ENCODE measurements around the gene ADH4. TPM values are rescaled to one million over a fixed set of nuclear protein-coding genes. Genes with fewer than 3 reads are reported as not detected.
"Not testable (repeated sequence)": the region's sequence is repeated elsewhere in the genome, so short reads cannot be mapped to it uniquely, and the experiment has no call there.

Gene ADH4
- total RNA-seq, 2 experiments from 2014 or later: not detected

GRCh38 chr4:99120501-99120900 is 23.6 kb downstream of the ADH4 start:
- intact Hi-C loops (cut with micrococcal nuclease; ENCODE audit: unreplicated experiment): no loop called here
- no peak for DNase-seq (ENCODE audit: low spot score)
- H2AFZ ChIP-seq (ENCODE audit: low read length): no peak overlapping the region
- TF ChIP-seq, protein P1, sequence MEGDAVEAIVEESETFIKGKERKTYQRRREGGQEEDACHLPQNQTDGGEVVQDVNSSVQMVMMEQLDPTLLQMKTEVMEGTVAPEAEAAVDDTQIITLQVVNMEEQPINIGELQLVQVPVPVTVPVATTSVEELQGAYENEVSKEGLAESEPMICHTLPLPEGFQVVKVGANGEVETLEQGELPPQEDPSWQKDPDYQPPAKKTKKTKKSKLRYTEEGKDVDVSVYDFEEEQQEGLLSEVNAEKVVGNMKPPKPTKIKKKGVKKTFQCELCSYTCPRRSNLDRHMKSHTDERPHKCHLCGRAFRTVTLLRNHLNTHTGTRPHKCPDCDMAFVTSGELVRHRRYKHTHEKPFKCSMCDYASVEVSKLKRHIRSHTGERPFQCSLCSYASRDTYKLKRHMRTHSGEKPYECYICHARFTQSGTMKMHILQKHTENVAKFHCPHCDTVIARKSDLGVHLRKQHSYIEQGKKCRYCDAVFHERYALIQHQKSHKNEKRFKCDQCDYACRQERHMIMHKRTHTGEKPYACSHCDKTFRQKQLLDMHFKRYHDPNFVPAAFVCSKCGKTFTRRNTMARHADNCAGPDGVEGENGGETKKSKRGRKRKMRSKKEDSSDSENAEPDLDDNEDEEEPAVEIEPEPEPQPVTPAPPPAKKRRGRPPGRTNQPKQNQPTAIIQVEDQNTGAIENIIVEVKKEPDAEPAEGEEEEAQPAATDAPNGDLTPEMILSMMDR (conservative IDR thresholded peaks at IDR 0.05; ENCODE audit: low read length): no peak
- TF ChIP-seq EZH2phosphoT487 (IDR thresholded peaks at IDR 0.05; ENCODE audit: borderline replicate concordance, low read depth, low read length): no peak
- H3K9me3 ChIP-seq (ENCODE audit: low read length): no peaks in the 10 kb centered on the region
- H3K9me2 ChIP-seq (ENCODE audit: insufficient read depth, low read length): no peaks in the 10 kb centered on the region
- H3K4me1 ChIP-seq (ENCODE audit: insufficient read depth, low read length, poor library complexity, severe bottlenecking): no peaks in the 10 kb centered on the region
- BruUV-seq (replicated peaks): no TSS peak
- no peaks in the 10 kb centered on the region for H3K36me3 ChIP-seq (ENCODE audit: insufficient read depth, low read length)
- H3K4me2 ChIP-seq (ENCODE audit: low read length): no peak overlapping the region
- no peaks in the 10 kb centered on the region for H3K79me2 ChIP-seq (ENCODE audit: insufficient read depth, low read depth, low read length)
- no peak overlapping the region for H3K27ac ChIP-seq (ENCODE audit: low read depth, low read length, poor library complexity, severe bottlenecking)
- CTCF ChIA-PET (ENCODE audit: unreplicated experiment): interaction anchor here (0.6 kb wide), 1 partner anchor 679 kb away, joined by 3 read pairs; no protein-coding TSS in a partner anchor
- no peak overlapping the region for H3K4me3 ChIP-seq (ENCODE audit: low read depth, low read length, poor library complexity, severe bottlenecking)
- POLR2A ChIA-PET: interaction anchor here (0.6 kb wide), 1 partner anchor 175 kb away, joined by 3 read pairs; no protein-coding TSS in a partner anchor
- H4K20me1 ChIP-seq (ENCODE audit: insufficient read depth, low read length): no peaks in the 10 kb centered on the region; the same call in 1 of the 2 replicates

DNA sequence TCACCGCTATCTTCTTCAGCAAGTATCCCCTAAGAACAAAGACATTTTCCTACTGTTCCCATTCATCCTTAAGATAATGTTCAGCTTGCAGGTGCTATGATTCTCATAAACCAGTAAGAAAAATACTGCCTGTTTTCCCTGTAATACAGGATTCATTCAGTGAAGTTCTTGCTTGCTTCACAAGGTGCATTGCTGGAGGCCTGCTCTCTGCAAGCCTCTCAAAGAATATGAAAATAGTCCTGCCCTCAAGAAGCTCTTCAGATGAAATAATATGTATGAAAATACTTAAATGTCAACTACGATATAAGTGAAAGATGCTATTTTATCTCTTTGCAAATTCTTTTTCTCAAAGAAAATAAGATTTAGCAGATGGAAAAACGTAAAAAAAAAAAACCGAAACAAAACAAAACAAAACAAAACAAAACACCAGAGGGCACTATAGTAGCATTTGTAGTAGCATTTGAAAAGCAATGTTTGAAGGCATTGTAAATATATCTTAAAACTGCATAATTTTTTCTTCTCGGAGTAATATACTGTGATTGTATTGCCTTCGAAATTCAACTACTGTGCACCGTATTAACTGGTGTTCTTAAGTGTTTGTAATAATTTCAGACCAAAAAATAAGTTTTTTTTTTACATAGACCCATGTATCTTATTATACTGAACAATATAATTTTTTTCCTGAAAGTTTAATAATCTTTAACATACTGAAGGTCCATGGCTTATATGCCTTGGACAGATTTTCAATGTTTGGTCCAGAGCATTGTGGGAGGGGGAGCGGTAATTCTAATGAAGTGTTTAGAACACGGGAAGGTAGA is 26.0 kb downstream of the ADH4 start:
- intact Hi-C loops (cut with micrococcal nuclease; ENCODE audit: unreplicated experiment): loop anchor here (1.0 to 2.0 kb wide), 2 partner anchors 287 to 345 kb away; no protein-coding TSS in a partner anchor
- no TSS peak for BruUV-seq (replicated peaks)
- H3K36me3 ChIP-seq (ENCODE audit: insufficient read depth, low read length): no peaks in the 10 kb centered on the region
- H3K4me3 ChIP-seq (ENCODE audit: low read depth, low read length, poor library complexity, severe bottlenecking): no peak overlapping the region
- no peaks in the 10 kb centered on the region for H3K9me2 ChIP-seq (ENCODE audit: insufficient read depth, low read length)
- no peak overlapping the region for H2AFZ ChIP-seq (ENCODE audit: low read length)
- peak; percentile 24 for DNase-seq (ENCODE audit: low spot score)
- H3K4me2 ChIP-seq (ENCODE audit: low read length): no peak overlapping the region
- TF ChIP-seq EZH2phosphoT487 (IDR thresholded peaks at IDR 0.05; ENCODE audit: borderline replicate concordance, low read depth, low read length): no peak
- TF ChIP-seq, protein P1 (conservative IDR thresholded peaks at IDR 0.05; ENCODE audit: low read length): peak; percentile 78
- H4K20me1 ChIP-seq (ENCODE audit: insufficient read depth, low read length): no peaks in the 10 kb centered on the region; the same call in 1 of the 2 replicates
- no peaks in the 10 kb centered on the region for H3K9me3 ChIP-seq (ENCODE audit: low read length)
- H3K4me1 ChIP-seq (ENCODE audit: insufficient read depth, low read length, poor library complexity, severe bottlenecking): no peaks in the 10 kb centered on the region
- ChIA-PET POLR2A (no interaction called here), CTCF (ENCODE audit: unreplicated experiment) (interaction anchor here (0.6 kb wide), 1 partner anchor 890 kb away, joined by 3 read pairs; no protein-coding TSS in a partner anchor)
- H3K27ac ChIP-seq (ENCODE audit: low read depth, low read length, poor library complexity, severe bottlenecking): no peak overlapping the region
- no peaks in the 10 kb centered on the region for H3K79me2 ChIP-seq (ENCODE audit: insufficient read depth, low read depth, low read length)

DNA sequence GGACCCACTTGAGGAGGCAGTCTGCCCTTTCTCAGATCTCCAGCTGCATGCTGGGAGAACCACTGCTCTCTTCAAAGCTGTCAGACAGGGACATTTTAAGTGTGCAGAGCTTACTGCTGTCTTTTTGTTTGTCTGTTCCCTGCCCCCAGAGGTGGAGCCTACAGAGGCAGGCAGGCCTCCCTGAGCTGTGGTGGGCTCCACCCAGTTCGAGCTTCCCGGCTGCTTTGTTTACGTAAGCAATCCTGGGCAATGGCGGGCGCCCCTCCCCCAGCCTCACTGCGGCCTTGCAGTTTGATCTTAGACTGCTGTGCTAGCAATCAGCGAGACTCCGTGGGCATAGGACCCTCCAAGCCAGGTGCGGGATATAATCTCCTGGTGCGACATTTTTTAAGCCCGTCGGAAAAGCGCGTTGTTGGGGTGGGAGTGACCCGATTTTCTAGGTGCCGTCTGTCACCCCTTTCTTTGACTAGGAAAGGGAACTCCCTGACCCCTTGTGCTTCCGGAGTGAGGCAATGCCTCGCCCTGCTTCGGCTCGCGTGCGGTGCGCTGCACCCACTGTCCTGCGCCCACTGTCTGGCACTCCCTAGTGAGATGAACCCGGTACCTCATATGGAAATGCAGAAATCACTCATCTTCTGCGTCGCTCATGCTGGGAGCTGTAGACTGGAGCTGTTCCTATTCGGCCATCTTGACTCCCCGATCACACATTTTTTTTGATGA is 26.8 kb downstream of the ADH4 start:
- H3K4me3 ChIP-seq (ENCODE audit: low read depth, low read length, poor library complexity, severe bottlenecking); H3K4me1 ChIP-seq (ENCODE audit: insufficient read depth, low read length, poor library complexity, severe bottlenecking); BruUV-seq (replicated peaks); H3K9me2 ChIP-seq (ENCODE audit: insufficient read depth, low read length); POLR2A ChIA-PET; H3K9me3 ChIP-seq (ENCODE audit: low read length); H3K27ac ChIP-seq (ENCODE audit: low read depth, low read length, poor library complexity, severe bottlenecking); H3K36me3 ChIP-seq (ENCODE audit: insufficient read depth, low read length); H3K4me2 ChIP-seq (ENCODE audit: low read length); intact Hi-C loops (cut with micrococcal nuclease; ENCODE audit: unreplicated experiment); H3K79me2 ChIP-seq (ENCODE audit: insufficient read depth, low read depth, low read length); DNase-seq (ENCODE audit: low spot score); H4K20me1 ChIP-seq (ENCODE audit: insufficient read depth, low read length); H2AFZ ChIP-seq (ENCODE audit: low read length): not testable (repeated sequence)
- CTCF ChIA-PET (ENCODE audit: unreplicated experiment): interaction anchor here (0.6 kb wide), 1 partner anchor 891 kb away, joined by 3 read pairs; no protein-coding TSS in a partner anchor

GRCh38 chr4:99109286-99109685 is 34.8 kb downstream of the ADH4 start:
- CTCF ChIA-PET (ENCODE audit: unreplicated experiment): not testable (repeated sequence)

More at GRCh38 chr4:99109286-99109685, 34.8 kb downstream of the ADH4 start:
- intact Hi-C loops (cut with micrococcal nuclease; ENCODE audit: unreplicated experiment); H3K79me2 ChIP-seq (ENCODE audit: insufficient read depth, low read depth, low read length); H3K4me3 ChIP-seq (ENCODE audit: low read depth, low read length, poor library complexity, severe bottlenecking); H3K4me2 ChIP-seq (ENCODE audit: low read length); H2AFZ ChIP-seq (ENCODE audit: low read length); H3K27ac ChIP-seq (ENCODE audit: low read depth, low read length, poor library complexity, severe bottlenecking); BruUV-seq (replicated peaks); POLR2A ChIA-PET; H3K9me2 ChIP-seq (ENCODE audit: insufficient read depth, low read length); H3K9me3 ChIP-seq (ENCODE audit: low read length); H3K36me3 ChIP-seq (ENCODE audit: insufficient read depth, low read length); H3K4me1 ChIP-seq (ENCODE audit: insufficient read depth, low read length, poor library complexity, severe bottlenecking); H4K20me1 ChIP-seq (ENCODE audit: insufficient read depth, low read length); DNase-seq (ENCODE audit: low spot score): not testable (repeated sequence)
